Measurements from ENCODE around the gene NDRG3.
A peak's percentile ranks its signal among the peaks of the same experiment; 100 is the strongest.

The NDRG3 gene

GRCh38 chr20:36745927-36746659 is at the start of gene NDRG3:
Gene NDRG3 (minus strand): TSS chr20:36746090. CDS start chr20:36721735, 24,355 bp downstream.
- peak; percentile 83 for DNase-seq

- no peak for DNase-seq
Observed at GRCh38 chr20:36794116-36794474, 48.2 kb upstream of the NDRG3 start.

- no peak for DNase-seq
Observed at GRCh38 chr20:36793294-36794115, 47.6 kb upstream of the NDRG3 start.

GRCh38 chr20:36792422-36792821 is 46.5 kb upstream of the NDRG3 start:
- DNase-seq, result peak; percentile 29

- DNase-seq, result no peak
Observed at GRCh38 chr20:36791862-36792261, 46.0 kb upstream of the NDRG3 start.

GRCh38 chr20:36786663-36787062 is 40.8 kb upstream of the NDRG3 start:
- no peak for DNase-seq

GRCh38 chr20:36786246-36786645 is 40.4 kb upstream of the NDRG3 start:
- DNase-seq, result no peak

- DNase-seq, result no peak
Observed at GRCh38 chr20:36785308-36785707, 39.4 kb upstream of the NDRG3 start.

- no peak for DNase-seq
Observed at GRCh38 chr20:36784900-36785299, 39.0 kb upstream of the NDRG3 start.

GRCh38 chr20:36784116-36784515 is 38.2 kb upstream of the NDRG3 start:
- DNase-seq, result no peak

GRCh38 chr20:36779656-36780025 is 33.8 kb upstream of the NDRG3 start:
- no peak for DNase-seq

GRCh38 chr20:36778831-36779655 is 33.2 kb upstream of the NDRG3 start:
- no peak for DNase-seq

- DNase-seq, result no peak
Observed at GRCh38 chr20:36777576-36777975, 31.7 kb upstream of the NDRG3 start.

GRCh38 chr20:36777167-36777566 is 31.3 kb upstream of the NDRG3 start:
- DNase-seq, result peak; percentile 58

- DNase-seq, result no peak
Observed at GRCh38 chr20:36775826-36776225, 29.9 kb upstream of the NDRG3 start.

GRCh38 chr20:36775196-36775595 is 29.3 kb upstream of the NDRG3 start:
- DNase-seq, result no peak

GRCh38 chr20:36773597-36774390 is 27.9 kb upstream of the NDRG3 start, which contains the start of gene DSN1:
Gene DSN1 (minus strand): TSS chr20:36773763. CDS start chr20:36771458, 2,305 bp downstream.
- peak; percentile 84 for DNase-seq

GRCh38 chr20:36773107-36773596 is 27.3 kb upstream of the NDRG3 start:
- no peak for DNase-seq

- no peak for DNase-seq
Observed at GRCh38 chr20:36770680-36771079, 24.8 kb upstream of the NDRG3 start.

GRCh38 chr20:36768768-36769430 is 23.0 kb upstream of the NDRG3 start:
- no peak for DNase-seq

- no peak for DNase-seq
Observed at GRCh38 chr20:36761125-36761524, 15.2 kb upstream of the NDRG3 start.

- DNase-seq, result no peak
Observed at GRCh38 chr20:36760647-36761046, 14.8 kb upstream of the NDRG3 start.
